ENCODE data around the gene PAK2. TPM values are rescaled to one million over a fixed set of nuclear protein-coding genes. Genes with fewer than 3 reads are reported as not detected.
A peak's percentile ranks its signal among the peaks of the same experiment; 100 is the strongest.
"Not testable (repeated sequence)": the region's sequence is repeated elsewhere in the genome, so short reads cannot be mapped to it uniquely, and the experiment has no call there.

The PAK2 gene
- total and polyA plus RNA-seq, 5 experiments from 2014 or later: 28.4 to 81.0 (median 30.3) TPM

GRCh38 chr3:196868297-196868661 is 128.6 kb downstream of the PAK2 start:
- Mint-ChIP-seq H3K36me3 (peaks cover 0 to 9% (median 0%) of the 10 kb centered on the region in 3 donors), H3K27me3 (no peaks in the 10 kb centered on the region), H3K4me3 (peak overlapping the region; percentile 82 to 98 (median 95)), H3K4me1 (peaks cover 6 to 41% (median 29%) of the 10 kb centered on the region in 4 donors), H3K9me3 (no peaks in the 10 kb centered on the region), H3K27ac (peak overlapping the region; percentile 92 to 98 (median 96))
- ATAC-seq (peak; percentile 8 to 12), DNase-seq (peak in 3 of 10 donors; percentile 2 to 16 (median 8))
- POLR2A ChIA-PET: interaction anchor here (0.7 to 3.4 kb wide), 10 partner anchors 8 to 128 kb away, joined by 3 to 55 read pairs (median 4); partner anchors contain the start of genes NCBP2 and PAK2

GRCh38 chr3:196872316-196872715 is 132.7 kb downstream of the PAK2 start:
- no peak overlapping the region for H3K4me3 Mint-ChIP-seq
- no peak for DNase-seq
- peaks cover 0 to 18% (median 0%) of the 10 kb centered on the region in 3 donors for H3K36me3 Mint-ChIP-seq
- H3K27ac Mint-ChIP-seq: no peak overlapping the region
- no peak for ATAC-seq
- H3K27me3 Mint-ChIP-seq: no peaks in the 10 kb centered on the region
- H3K4me1 Mint-ChIP-seq: peaks cover 12 to 57% (median 39%) of the 10 kb centered on the region in 4 donors
- POLR2A ChIA-PET: interaction anchor here (1.0 kb wide), 1 partner anchor 70 kb away, joined by 3 read pairs; the partner anchor contains the start of gene NCBP2
- H3K9me3 Mint-ChIP-seq: no peaks in the 10 kb centered on the region

GRCh38 chr3:196874511-196875094 is 134.9 kb downstream of the PAK2 start:
- peak overlapping the region in 1 of 10 donors; percentile 28 for H3K4me3 Mint-ChIP-seq
- POLR2A ChIA-PET: interaction anchor here (1.2 kb wide), 1 partner anchor 306 kb away, joined by 3 read pairs; the partner anchor contains the start of genes FBXO45 and WDR53
- H3K36me3 Mint-ChIP-seq: peaks cover 0 to 31% (median 0%) of the 10 kb centered on the region in 3 donors
- peaks cover 22 to 66% (median 51%) of the 10 kb centered on the region in 4 donors for H3K4me1 Mint-ChIP-seq
- H3K27ac Mint-ChIP-seq: peak overlapping the region in 1 of 10 donors; percentile 71
- H3K27me3 Mint-ChIP-seq, H3K9me3 Mint-ChIP-seq, DNase-seq, ATAC-seq: not testable (repeated sequence)

GRCh38 chr3:196875258-196875657 is 135.6 kb downstream of the PAK2 start:
- Mint-ChIP-seq H3K9me3 (no peaks in the 10 kb centered on the region), H3K27ac (peak overlapping the region in 1 of 10 donors; percentile 61), H3K4me1 (peaks cover 22 to 65% (median 46%) of the 10 kb centered on the region in 4 donors), H3K4me3 (no peak overlapping the region), H3K27me3 (no peaks in the 10 kb centered on the region), H3K36me3 (peaks cover 0 to 34% (median 0%) of the 10 kb centered on the region in 3 donors)
- POLR2A ChIA-PET: no interaction called here
- DNase-seq (no peak), ATAC-seq (no peak)

Other genes starting within 250 kb of the PAK2 start
- gene RNF168, start 236.1 kb upstream of the PAK2 start, total RNA-seq: 10 to 100 TPM; 56.0 to 56.5 TPM
- 1 to 10 TPM; 7.7 to 9.2 (median 8.4) TPM for gene RNF168, start 236.1 kb upstream of the PAK2 start, polyA plus RNA-seq
- gene SMCO1, start 224.5 kb upstream of the PAK2 start, total RNA-seq: not detected
- gene SMCO1, start 224.5 kb upstream of the PAK2 start, polyA plus RNA-seq: not detected
- gene WDR53, start 171.3 kb upstream of the PAK2 start, total RNA-seq: 10 to 100 TPM; 19.4 to 23.0 TPM
- gene WDR53, start 171.3 kb upstream of the PAK2 start, polyA plus RNA-seq: 10 to 100 TPM; 11.8 to 17.4 (median 12.6) TPM
- 1 to 10 TPM; 4.3 to 4.7 TPM for gene FBXO45, start 171.2 kb upstream of the PAK2 start, total RNA-seq
- gene FBXO45, start 171.2 kb upstream of the PAK2 start, polyA plus RNA-seq: 1 to 10 TPM; 1.7 to 2.9 (median 2.8) TPM
- 1 to 10 TPM; 3.4 to 4.1 TPM for gene NRROS, start 100.2 kb upstream of the PAK2 start, total RNA-seq
- gene NRROS, start 100.2 kb upstream of the PAK2 start, polyA plus RNA-seq: under 1 TPM; 0.29 to 0.92 (median 0.87) TPM
- gene CEP19, start 27.6 kb upstream of the PAK2 start, total RNA-seq: 1 to 10 TPM; 4.6 to 5.1 TPM
- gene CEP19, start 27.6 kb upstream of the PAK2 start, polyA plus RNA-seq: 1 to 10 TPM; 4.4 to 6.9 (median 4.6) TPM
- 10 to 100 TPM; 15.6 to 16.2 TPM for gene PIGX, start 27.5 kb upstream of the PAK2 start, total RNA-seq
- gene PIGX, start 27.5 kb upstream of the PAK2 start, polyA plus RNA-seq: 10 to 100 TPM; 28.9 to 32.6 (median 32.1) TPM
- gene SENP5, start 128.1 kb downstream of the PAK2 start, total RNA-seq: 10 to 100 TPM; 42.4 to 43.2 TPM
- gene SENP5, start 128.1 kb downstream of the PAK2 start, polyA plus RNA-seq: 1 to 10 TPM; 5.4 to 8.2 (median 8.0) TPM
- gene NCBP2, start 202.7 kb downstream of the PAK2 start, total RNA-seq: 10 to 100 TPM; 80.5 to 86.4 TPM
- 10 to 100 TPM; 54.9 to 87.0 (median 70.8) TPM for gene NCBP2, start 202.7 kb downstream of the PAK2 start, polyA plus RNA-seq
- under 1 TPM; 0.13 to 0.19 TPM for gene PIGZ, start 229.0 kb downstream of the PAK2 start, total RNA-seq
- under 1 TPM in 2 of 3 donors, not detected in 1; 0.32 to 0.55 TPM for gene PIGZ, start 229.0 kb downstream of the PAK2 start, polyA plus RNA-seq

All from naive thymus-derived CD8-positive, alpha-beta T cell (primary cell).